Measurements from ENCODE around the gene SRP54. TPM values are rescaled to one million over a fixed set of nuclear protein-coding genes. Genes with fewer than 3 reads are reported as not detected.
A peak's percentile ranks its signal among the peaks of the same experiment; 100 is the strongest.

SRP54 gene
- total and polyA plus RNA-seq, 2 of the 13 experiments (the other 11 are each of a cell fraction or from before 2014, with no cell fraction given): 42.2 to 207 TPM

GRCh38 chr14:34983148-34983760, 462 bp downstream of the SRP54 start (continued):
- no peak for TF ChIP-seq ZBTB44 (CRISPR knock-in tag; IDR thresholded peaks at IDR 0.05)
- TF ChIP-seq PHF5A (CRISPR knock-in tag; IDR thresholded peaks at IDR 0.05; ENCODE audit: low read depth, unreplicated experiment): no peak
- TF ChIP-seq ZFP37 (CRISPR knock-in tag; IDR thresholded peaks at IDR 0.05; ENCODE audit: borderline replicate concordance): no peak; the same call in 1 of the 2 replicates
- peak; percentile 78; the same call in 1 of the 2 replicates for TF ChIP-seq ATF7-NPFF (CRISPR knock-in tag; IDR thresholded peaks at IDR 0.05; ENCODE audit: low read depth)
- TF ChIP-seq, protein P1, sequence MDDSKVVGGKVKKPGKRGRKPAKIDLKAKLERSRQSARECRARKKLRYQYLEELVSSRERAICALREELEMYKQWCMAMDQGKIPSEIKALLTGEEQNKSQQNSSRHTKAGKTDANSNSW (CRISPR knock-in tag; IDR thresholded peaks at IDR 0.05; ENCODE audit: borderline replicate concordance): no peak
- TF ChIP-seq ZNF749 (CRISPR knock-in tag; IDR thresholded peaks at IDR 0.05; ENCODE audit: borderline replicate concordance): no peak
- 0 out of 2 replicates have a peak, but pooled peaks have one; percentile 3 for TF ChIP-seq E2F1 (CRISPR knock-in tag; IDR thresholded peaks at IDR 0.05)
- no peak for TF ChIP-seq KLF6 (CRISPR knock-in tag; IDR thresholded peaks at IDR 0.05)
- no peak for TF ChIP-seq TRIM24 (CRISPR knock-in tag; IDR thresholded peaks at IDR 0.05)
- peak; percentile 64; the same call in 1 of the 2 replicates for TF ChIP-seq FLYWCH1 (CRISPR knock-in tag; IDR thresholded peaks at IDR 0.05)
- TF ChIP-seq, protein P2, sequence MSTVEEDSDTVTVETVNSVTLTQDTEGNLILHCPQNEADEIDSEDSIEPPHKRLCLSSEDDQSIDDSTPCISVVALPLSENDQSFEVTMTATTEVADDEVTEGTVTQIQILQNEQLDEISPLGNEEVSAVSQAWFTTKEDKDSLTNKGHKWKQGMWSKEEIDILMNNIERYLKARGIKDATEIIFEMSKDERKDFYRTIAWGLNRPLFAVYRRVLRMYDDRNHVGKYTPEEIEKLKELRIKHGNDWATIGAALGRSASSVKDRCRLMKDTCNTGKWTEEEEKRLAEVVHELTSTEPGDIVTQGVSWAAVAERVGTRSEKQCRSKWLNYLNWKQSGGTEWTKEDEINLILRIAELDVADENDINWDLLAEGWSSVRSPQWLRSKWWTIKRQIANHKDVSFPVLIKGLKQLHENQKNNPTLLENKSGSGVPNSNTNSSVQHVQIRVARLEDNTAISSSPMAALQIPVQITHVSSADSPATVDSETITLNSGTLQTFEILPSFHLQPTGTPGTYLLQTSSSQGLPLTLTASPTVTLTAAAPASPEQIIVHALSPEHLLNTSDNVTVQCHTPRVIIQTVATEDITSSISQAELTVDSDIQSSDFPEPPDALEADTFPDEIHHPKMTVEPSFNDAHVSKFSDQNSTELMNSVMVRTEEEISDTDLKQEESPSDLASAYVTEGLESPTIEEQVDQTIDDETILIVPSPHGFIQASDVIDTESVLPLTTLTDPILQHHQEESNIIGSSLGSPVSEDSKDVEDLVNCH (CRISPR knock-in tag; IDR thresholded peaks at IDR 0.05): no peak
- TF ChIP-seq BORCS8-MEF2B (CRISPR knock-in tag; IDR thresholded peaks at IDR 0.05): no peak
